Measurements from ENCODE around the gene TNFRSF12A.

- TF ChIP-seq FOXK2 (IDR thresholded peaks at IDR 0.05) (no peak), ARNT (IDR thresholded peaks at IDR 0.05) (no peak), CTBP1 (IDR thresholded peaks at IDR 0.05; ENCODE audit: borderline replicate concordance) (no peak), BHLHE40 (IDR thresholded peaks at IDR 0.05; ENCODE audit: borderline replicate concordance) (no peak), ELF4 (IDR thresholded peaks at IDR 0.05) (no peak), SP1 (IDR thresholded peaks at IDR 0.05) (no peak), FOXM1 (IDR thresholded peaks at IDR 0.05; ENCODE audit: borderline replicate concordance) (no peak), FOXA1 (IDR thresholded peaks at IDR 0.05) (no peak), SUZ12 (IDR thresholded peaks at IDR 0.05) (no peak), PKNOX1 (IDR thresholded peaks at IDR 0.05) (no peak), TARDBP (IDR thresholded peaks at IDR 0.05) (no peak), ZNF384 (IDR thresholded peaks at IDR 0.05) (no peak), HDGF (IDR thresholded peaks at IDR 0.05; ENCODE audit: borderline replicate concordance) (no peak), NFRKB (IDR thresholded peaks at IDR 0.05) (no peak)
Measured at GRCh38 chr16:2981177-2981898, 38.8 kb upstream of the TNFRSF12A start.

Data from HEK293T (cell line).